DOHH2 (cell line): ENCODE data around the gene PACSIN1.

Source experiments
- CTCF ChIP-seq: fragments of 200-600 bp; sonication (generic); IDR thresholded peaks from one replicate; pipeline ENCODE4 v1.5.1; 2014; ENCODE audit warnings: antibody characterized with exemption, mild to moderate bottlenecking, low read depth, low read length; ENCODE audit not compliant: poor library complexity, severe bottlenecking
- EZH2phosphoT487 ChIP-seq: fragments of 200-600 bp; sonication (generic); IDR thresholded peaks from 2 replicates; pipeline ENCODE4 v1.6.1; 2017; ENCODE audit warnings: borderline replicate concordance, mild to moderate bottlenecking, antibody characterized with exemption, low read length, moderate library complexity, mixed read lengths

GRCh38 chr6:34576286-34576955 lies 110.5 kb downstream of the PACSIN1 start:
- no peak for TF ChIP-seq CTCF
- no peak for TF ChIP-seq EZH2phosphoT487
